Measurements from ENCODE around the gene MYNN.
"Not testable (repeated sequence)": the region's sequence is repeated elsewhere in the genome, so short reads cannot be mapped to it uniquely, and the experiment has no call there.

The MYNN gene

DNA sequence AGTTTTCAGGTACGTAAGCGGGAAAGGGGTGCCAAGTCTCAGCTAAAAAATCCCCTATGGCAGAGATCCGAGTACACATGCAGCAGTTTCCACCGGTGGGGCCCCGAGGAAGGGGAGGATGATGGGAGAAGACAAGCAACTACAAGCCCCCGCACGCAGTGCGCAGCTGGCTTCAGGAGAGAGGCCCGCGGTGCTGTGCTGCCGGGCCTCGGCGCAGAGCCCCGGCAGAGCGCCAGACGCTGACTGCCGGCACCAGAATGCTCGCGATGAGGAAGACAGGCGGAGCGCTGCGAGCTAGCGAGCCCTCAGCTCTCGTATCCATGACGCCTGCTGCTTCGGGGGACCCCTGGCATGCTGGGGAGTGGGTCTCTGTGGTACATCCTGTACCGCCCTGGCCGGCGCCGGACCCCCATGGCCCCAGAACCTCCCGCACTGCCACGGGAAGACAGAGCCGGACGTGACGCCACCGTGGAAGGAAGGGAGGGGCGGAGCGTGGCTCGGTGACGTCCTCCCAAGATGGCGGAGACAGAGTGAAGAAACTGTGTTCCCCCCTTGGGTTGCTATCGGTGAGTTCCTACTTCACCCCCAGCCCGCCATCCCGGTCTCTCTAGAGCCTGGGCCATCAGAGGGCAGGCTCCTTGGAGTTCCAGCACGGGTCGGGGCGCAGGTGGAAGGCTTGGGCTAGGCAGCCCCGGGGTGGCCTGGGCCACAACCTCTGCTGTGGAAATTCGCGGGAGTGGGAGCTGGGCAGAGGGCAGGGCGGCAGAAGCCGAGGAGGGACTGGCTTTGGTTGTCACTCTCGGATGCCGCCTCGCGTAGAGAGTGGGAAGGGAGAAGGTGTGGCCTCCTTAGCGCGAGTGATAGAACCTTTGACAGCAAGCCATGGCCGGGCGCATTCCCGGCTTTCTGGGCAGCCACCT, at the start of gene MYNN:
MYNN (plus strand) TSS at position 500 of the 920 bp plus-strand sequence. CDS start 900 bp downstream, outside the sequence.
- peak; percentile 95 for DNase-seq (ENCODE audit: low spot score)

DNA sequence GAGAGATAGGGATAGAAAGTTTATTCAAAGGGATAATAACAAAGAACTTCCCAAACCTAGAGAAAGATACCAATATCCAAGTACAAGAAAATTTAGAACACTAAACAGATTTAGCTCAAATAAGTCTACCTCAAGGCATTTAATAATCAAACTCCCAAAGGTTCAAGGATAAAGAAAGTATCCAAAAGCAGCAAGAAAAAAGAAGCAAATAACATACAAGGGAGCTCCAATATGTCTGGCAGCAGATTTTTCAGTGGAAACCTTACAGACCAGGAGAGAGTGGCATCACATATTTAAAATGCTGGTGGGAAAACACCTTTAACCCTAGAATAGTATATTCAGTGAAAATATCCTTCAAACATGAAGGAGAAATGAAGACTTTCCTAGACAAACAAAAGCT, 41.3 kb upstream of the MYNN start:
- not testable (repeated sequence) for DNase-seq (ENCODE audit: low spot score)

DNA sequence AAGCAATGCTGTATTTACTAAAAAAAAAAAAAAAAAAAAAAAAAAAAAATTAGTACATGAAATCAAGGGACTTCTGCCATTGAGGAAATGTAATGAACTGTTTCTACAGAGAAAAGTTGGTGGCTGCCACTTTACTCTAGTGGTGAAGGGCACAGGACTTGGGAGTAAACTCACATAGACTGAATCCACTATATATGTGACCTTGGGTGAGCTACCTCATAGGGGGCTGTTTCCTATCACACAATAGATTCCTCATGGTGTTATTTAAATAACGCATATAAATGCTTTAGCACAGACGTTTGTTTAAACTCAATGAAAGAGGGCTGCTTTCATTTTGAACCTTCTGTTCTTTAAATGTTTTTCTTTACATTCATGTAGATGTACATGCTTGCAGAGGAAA, 34.1 kb upstream of the MYNN start:
- no peak for DNase-seq (ENCODE audit: low spot score)

DNA sequence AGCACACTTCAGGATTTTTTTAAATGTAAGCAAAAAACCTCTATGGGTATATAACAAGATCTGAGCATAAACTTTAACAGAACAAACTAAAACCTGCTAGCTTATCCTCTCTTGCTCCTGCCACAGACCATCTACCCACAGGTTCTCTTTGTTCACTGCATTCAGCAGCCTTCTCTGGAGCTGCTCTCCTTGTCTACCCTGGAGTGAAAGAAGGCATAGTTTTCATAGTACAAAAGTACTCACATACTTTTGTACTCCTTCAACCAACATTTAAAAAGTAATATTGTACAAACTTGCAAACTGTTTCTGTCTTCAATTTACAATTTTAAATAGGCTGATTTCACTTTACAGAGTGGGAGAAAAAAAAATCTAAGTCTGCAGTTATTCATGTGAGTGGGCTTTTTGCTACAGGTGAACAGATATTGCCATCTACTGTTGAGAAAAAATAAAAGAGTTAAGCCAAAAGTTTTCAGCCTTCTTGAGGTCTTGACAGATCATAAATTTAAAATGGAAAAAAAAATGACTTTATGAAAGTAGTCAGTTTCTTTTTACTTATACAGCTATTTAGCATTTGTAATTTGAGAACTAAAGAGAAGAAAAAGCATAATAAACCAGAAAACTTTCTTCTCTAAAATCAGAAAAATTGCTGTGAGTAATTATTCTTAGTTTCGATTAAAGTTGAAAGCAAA, 28.7 kb upstream of the MYNN start:
- DNase-seq (ENCODE audit: low spot score): no peak

DNA sequence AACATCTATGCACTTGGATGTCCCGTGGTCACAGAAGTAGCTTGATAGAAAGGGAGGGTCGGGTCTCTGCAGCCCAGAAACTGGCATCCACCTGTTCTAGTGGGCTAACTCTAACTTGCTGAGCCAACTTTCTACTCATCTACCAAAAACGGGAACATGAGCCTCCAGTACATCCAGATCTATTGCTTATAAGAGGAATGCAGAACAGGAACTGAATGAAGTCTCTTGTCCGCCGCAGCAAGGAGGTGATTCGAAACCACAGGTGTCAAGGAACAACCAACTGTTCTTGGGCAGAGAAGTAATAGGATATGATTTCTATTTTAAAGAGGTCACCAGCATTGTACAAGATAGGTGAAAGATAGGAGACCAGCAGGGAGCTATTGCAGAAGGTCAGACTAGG, 26.3 kb upstream of the MYNN start:
- DNase-seq (ENCODE audit: low spot score): no peak

DNA sequence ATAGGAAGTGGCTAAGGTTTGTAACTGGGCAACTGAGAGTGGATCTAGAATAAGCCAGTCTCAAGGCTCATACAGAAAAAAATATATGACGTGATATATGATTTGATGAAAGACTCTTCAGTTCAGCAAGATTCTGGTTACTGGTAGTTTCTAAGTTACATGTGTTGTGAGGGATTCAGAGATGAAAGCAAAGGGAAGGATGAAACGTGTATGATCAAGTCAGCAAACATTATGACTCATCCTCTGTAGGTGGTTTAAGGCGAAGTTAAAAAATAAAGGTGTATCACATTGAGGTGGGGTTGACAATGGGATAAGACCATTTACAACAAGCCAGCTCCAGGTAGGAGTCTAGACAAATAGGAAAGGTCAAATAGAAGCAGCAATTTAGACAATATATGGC, 24.5 kb upstream of the MYNN start:
- DNase-seq (ENCODE audit: low spot score): no peak

DNA sequence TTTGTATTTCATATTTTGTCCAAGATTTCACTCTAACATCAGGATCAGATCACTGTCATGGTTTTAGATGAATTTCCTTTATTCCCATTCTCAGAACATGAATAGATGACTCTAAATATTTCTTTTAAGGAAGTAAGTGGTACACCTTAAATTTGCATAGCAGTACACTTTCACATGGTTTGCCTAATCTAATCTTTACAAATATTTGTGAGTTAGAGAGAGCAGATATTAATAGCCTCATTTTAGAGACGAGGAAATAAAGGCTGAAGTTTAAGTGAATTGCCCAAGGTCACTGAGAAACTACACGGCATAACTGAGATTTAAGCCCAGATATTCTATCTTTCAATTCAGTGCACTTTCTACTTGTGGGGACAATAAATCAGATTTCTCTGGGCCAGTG, 22.5 kb upstream of the MYNN start:
- DNase-seq (ENCODE audit: low spot score): no peak

DNA sequence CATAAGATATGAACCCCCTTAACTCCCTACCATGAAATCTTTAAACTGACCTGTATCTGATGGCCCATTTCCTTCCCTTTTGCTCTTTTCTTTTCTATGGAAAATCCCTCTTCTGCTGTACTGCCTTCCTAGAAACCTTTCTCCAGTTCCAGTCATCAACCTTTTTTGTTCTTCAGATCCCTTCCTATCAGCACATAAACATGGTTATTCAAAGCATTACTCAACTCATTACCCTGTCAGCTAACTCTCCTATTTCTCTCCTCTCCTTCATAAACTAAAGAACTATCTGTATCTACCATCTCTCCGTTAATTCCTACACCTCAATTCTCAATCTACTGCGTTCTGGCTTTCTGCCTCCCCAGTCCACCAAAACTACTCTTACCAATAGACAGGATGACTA, 21.3 kb upstream of the MYNN start:
- DNase-seq (ENCODE audit: low spot score): no peak

DNA sequence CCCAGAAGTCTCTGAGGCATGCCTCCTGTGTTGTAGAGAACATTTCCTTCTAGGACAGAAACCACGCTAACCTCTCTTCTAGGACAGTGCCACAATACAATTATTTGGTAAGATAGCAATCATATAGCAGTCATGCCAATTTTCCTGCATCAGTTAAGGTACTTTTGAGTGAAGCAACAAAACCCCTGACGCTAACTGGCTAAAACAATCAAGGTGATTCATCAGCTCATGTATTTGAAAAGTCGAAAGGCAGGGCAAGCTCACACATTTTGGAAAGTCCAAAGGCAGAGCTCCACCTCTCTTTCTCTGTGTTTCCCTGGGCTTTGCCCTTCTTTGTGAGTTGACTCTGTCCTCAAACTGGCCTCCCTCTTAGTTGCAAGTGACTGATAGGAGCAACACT, 18.5 kb upstream of the MYNN start:
- no peak for DNase-seq (ENCODE audit: low spot score)

DNA sequence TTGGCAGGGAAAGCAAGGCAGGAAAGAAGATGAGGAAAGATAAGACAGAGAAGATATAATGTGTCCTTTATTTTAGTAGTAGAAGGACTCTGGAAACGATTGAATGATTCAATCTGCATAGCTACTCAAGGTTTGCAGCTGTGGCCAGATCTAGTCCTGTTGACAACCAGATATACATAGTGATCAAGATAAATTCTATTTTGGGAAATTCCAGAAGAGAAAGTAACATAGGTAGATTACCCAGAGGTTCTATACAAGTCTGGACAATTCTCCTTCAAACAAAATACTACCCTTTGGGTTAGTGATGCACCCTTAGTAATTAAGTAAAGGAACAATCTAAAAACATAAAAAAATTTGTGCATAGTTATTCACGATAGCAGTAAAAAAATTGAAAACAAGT, 17.7 kb upstream of the MYNN start:
- no peak for DNase-seq (ENCODE audit: low spot score)

DNA sequence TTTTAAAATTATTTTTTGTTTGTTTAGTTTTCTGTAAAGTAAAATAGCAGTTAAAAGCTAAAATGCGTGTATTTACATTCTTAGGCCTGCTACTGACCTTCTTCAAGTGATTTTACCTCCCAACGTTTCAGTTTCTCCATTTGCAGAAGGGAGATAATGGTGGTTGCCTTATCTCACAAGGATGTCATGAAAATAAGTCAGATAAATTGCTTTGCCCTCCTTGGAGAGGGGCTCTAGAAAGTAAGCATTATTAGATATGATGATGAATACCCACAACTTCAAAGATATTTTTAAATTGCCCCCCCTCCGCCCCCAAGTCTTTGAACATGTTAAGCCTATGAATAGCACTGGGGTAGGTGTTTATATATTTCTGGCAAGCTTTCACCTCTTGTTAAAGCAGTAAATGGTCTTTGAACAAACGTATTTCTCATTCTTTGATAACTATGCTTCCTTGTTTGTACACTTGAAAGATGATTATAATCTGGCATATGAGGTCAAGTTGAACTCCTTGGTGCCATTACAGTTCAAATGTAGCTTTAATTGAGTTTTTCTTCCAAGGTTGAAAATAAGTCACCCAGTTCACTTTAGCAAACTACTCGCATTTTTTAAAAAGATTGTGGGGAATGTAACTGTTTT, 14.7 kb upstream of the MYNN start:
- no peak for DNase-seq (ENCODE audit: low spot score)

DNA sequence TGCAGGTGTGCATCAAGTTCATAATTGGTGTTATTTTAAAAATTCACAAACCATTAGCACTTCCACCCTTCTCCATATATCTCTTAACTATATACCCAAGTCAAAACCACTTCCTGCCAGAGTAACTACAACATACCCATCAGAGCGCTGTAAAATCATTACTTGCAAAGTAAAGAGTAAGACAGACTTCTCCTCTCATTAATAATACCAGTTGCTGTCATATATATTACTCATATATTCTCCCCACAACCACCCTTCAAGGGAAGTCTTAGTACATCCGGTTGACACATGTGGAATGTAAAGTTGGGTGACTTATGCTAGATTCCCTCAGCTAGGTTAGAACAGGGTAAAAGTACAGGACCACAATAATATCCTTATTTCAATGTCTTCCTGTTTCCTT, 13.9 kb upstream of the MYNN start:
- no peak for DNase-seq (ENCODE audit: low spot score)

DNA sequence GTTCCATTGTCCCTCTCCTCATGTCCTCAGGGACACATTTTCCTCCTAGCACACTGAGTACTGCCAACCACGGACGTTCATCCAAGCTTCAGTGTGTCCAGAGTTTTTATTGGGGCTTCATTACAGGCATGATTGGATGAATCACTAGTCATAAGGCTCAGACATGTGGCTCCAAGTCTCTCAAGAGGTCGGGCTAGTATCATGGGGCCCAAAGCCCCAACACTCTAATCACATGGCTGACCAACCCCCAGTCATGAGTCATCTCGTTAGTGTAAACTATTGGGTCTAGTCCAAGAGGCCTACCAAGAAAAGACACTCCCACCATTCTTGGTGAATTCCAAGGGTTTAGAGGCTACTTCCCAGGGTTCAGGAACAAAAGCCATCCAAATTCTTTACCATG, 12.7 kb upstream of the MYNN start:
- DNase-seq (ENCODE audit: low spot score): no peak

DNA sequence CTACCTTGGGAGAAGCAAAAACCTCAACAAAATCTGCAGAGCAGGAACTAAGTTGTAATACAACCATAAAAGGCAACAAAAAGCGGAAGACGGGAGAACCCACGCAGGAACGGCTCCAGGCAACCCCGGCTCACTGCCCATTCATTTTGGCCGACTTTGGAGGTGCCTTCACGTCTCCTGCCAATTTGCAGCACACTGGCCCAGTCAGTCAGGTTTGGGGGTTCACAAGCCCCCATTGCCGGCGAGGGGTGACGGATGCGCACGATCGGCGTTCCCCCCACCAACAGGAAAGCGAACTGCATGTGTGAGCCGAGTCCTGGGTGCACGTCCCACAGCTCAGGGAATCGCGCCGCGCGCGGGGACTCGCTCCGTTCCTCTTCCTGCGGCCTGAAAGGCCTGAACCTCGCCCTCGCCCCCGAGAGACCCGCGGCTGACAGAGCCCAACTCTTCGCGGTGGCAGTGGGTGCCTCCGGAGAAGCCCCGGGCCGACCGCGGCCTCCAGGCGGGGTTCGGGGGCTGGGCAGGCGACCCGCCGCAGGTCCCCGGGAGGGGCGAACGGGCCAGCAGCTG, 8.8 kb upstream of the MYNN start:
- peak; percentile 65 for DNase-seq (ENCODE audit: low spot score)

DNA sequence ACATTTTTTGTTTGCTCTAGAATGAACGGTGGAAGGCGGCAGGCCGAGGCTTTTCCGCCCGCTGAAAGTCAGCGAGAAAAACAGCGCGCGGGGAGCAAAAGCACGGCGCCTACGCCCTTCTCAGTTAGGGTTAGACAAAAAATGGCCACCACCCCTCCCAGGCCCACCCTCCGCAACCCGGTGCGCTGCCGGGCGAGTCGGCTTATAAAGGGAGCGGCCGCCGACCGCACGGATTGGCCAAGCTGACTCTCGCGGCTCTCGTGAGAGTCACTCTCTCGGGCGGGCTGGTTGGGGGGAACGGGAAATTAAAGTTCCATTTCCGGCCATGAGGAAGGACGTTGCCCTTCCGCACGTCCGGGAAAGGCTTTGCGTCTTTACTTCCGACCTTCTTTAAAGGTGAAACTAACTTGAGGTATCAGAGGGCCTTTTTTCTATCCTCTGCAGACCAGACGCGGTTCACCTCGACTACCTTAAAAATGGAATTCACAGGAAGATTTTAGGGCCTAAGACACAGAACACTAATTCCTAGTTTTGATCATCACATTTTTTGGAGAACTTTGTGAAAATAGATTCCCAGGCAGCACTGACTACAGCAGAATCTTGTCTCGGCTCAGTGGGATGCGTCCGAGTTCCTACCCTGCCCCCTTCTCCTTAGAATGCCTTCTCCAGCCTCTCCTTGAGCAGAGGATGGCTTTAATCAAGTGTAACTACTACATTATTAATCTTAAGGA, 8.1 kb upstream of the MYNN start, which contains the start of gene TERC:
TERC (minus strand) TSS at position 179 of the 731 bp plus-strand sequence.
- peak; percentile 92 for DNase-seq (ENCODE audit: low spot score)

DNA sequence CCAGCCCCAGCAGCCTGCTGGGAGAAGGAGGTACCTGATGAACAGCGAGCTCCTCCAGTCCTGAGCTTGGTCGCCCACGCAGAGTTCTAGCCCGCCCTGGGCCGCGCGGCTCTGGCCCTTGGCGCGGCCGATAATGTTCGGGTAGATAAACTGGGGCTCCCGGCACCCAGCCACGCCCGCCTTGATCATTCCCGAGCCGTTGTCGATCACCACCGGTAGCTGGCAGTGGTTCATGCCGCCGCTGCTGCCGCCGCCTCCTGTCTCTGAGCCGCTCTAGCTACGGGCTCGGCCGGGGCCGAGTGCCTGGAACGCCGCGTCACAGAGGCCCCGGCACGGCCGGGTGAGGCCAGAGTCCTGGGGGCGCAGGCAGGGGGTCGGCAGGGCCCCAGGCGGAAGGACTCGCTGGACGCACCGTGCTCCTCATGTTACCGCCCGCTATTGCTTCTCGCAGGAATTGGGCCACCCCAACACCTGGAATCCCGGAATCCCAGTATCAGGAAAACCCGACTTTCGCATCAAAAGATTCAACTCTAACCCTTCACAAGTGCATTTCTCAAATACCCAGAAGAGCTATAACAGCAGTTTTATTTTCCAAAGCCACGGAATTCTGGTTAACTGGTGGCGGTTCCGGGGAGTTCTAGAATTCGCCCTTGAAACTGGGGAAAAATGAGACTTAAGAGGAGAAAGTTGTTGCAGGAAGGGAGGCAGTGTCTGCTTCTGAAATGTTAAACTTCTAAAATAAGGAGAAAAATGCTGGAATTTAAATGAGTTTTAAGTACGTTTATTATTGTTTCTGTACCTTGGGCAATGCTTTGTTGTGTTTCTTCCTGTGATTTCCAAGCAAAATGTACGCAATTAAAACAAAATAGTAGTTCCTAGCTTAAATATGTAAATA, 3.7 kb upstream of the MYNN start, which contains the start of gene ACTRT3:
ACTRT3 (minus strand) TSS at position 275 of the 895 bp plus-strand sequence; CDS start at position 234, 41 bp downstream.
- peak; percentile 64 for DNase-seq (ENCODE audit: low spot score)

DNA sequence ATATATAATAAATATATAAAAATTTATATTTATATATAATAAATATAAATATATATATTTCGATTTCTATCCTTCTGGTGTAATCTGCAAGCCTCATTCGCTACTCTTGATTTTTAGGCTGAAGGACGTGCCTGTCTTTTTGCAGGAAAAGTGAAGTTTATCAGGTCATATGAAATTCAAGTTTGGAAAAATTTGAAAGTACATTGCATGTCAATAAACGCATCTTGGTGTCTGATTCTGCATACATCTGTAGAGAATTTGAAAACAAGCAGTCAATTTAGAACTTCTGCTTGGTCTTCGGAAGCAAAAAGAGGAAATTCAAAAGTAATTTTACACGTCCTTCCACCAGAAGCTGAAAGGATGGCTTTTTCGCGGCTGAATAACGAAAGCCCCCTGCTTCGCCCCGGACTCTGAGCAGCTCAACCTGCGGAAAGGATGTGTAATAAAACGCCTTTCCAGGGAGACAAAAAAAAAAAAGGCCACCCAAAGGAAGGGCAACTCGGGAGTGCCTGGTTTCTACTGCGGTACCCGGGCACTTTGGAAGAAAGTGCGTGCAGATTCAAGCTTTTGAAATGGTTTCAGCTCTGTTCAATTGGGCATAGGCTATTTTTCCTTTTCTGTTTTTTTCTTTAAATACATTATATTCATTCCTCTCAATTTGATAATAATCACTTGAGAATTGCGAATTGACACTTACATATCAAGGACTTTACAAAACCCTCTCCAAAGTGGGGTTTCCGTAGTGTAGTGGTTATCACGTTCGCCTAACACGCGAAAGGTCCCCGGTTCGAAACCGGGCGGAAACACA, 1.5 kb upstream of the MYNN start:
- peak; percentile 86 for DNase-seq (ENCODE audit: low spot score)

DNA sequence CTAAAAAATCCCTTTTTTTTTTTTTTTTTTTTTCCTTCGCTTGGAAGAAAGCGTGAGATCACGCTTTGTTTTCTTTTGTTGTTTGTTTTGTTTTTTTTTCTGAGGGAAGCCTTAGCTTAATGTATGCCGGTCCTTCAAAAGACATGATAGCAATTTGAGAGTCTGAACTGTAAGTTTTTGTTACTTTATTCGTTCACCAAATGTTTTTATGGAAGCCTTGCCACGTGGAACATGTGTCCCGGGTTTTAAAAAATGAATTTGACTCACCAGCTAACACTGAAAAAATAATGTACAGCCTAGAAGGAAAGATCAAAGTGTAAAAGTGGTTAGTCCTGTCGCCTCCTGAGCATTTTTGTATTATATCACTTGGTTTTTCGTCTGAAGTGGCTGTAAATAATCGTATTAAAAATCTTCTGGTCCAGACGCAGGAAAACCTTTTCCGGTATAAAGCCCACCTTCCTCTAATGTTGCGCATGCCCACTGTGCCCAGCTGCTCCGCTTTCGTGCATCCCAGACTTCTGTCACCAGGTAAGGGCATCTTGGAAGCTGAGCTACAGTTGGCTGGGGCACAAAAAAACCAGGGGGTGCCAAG, 795 bp upstream of the MYNN start:
- peak; percentile 87 for DNase-seq (ENCODE audit: low spot score)

DNA sequence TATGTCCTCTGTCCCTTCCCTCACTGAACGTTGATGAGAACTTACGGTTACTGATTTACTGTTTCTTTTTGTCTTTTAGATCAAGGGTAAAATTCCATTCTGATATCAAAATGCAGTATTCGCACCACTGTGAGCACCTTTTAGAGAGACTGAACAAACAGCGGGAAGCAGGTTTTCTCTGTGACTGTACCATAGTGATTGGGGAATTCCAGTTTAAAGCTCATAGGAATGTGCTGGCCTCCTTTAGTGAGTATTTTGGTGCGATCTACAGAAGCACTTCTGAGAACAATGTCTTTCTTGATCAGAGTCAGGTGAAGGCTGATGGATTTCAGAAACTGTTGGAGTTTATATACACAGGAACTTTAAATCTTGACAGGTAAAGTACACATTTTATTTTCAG, 990 bp downstream of the MYNN start:
- DNase-seq (ENCODE audit: low spot score): no peak

Data from putamen (tissue), 1 donor.